SH-SY5Y (cell line): ENCODE data around the gene GADD45A.

Source experiments
- GATA2 ChIP-seq: IDR thresholded peaks from 2 replicates; pipeline ENCODE4 v1.6.1; 2011; ENCODE audit warnings: mild to moderate bottlenecking, low read depth, low read length
- GATA3 ChIP-seq: IDR thresholded peaks from 2 replicates; pipeline ENCODE4 v1.6.1; 2011; ENCODE audit warnings: low read depth, mild to moderate bottlenecking, low read length, moderate library complexity

DNA sequence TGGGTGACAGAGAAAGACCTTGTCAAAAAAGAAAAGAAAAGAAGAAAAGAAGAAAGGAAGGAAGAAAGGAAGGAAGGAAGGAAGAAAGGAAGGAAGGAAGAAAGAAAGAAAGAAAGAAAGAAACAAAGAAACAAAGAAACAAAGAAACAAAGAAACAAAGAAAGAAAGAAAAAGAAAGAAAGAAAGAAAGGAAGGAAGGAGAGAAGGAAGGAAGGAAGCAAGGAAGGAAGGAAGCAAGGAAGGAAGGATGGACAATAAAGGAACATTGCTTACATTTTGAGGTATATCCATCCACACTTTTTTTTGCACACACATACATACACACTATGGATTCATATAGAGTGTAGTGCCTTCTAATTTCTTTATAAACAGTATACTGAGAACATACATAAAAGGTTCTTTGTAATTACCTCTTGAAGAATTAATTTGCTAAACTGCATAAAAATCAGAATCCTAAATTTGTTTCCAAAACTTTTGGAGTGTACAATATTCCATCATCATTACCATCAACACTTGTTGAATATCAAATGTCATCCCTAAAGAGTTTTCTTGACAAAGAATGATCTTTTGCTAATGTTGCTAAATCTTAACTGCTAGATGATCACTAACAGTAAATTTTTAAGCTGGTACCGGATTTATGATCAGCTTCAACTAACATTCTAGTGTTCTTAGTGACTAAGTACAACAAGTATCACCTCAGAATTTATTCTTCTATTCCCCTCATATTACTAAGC lies 11.4 kb upstream of the GADD45A start:
- TF ChIP-seq GATA3 (no peak), GATA2 (no peak)
